GM04504 (cell line): ENCODE measurements around the gene TFF2.

Experiments
- DNase-seq: peaks from one replicate; pipeline ENCODE4 v3.0.0-alpha.2; 2012; ENCODE audit warnings: low read depth

The TFF2 gene

GRCh38 chr21:42350927-42351426 is at the start of gene TFF2:
TFF2 (minus strand) TSS chr21:42350994; CDS start chr21:42350957, 37 bp downstream.
- no peak for DNase-seq

- DNase-seq: no peak
These were observed 49.7 kb upstream of the TFF2 start for GRCh38 chr21:42400525-42400924.

- no peak for DNase-seq
These were observed 47.7 kb upstream of the TFF2 start for GRCh38 chr21:42398436-42399028.

- DNase-seq: no peak
These were observed 47.1 kb upstream of the TFF2 start for GRCh38 chr21:42397746-42398394.

GRCh38 chr21:42396799-42397745 is 46.3 kb upstream of the TFF2 start:
- no peak for DNase-seq

GRCh38 chr21:42395905-42396651 is 45.3 kb upstream of the TFF2 start, which contains the start of gene TMPRSS3:
TMPRSS3 (minus strand) TSS chr21:42396052; CDS start chr21:42395417, 635 bp downstream.
- no peak for DNase-seq

GRCh38 chr21:42395302-42395701 is 44.5 kb upstream of the TFF2 start:
- no peak for DNase-seq

GRCh38 chr21:42393443-42393950 is 42.7 kb upstream of the TFF2 start:
- no peak for DNase-seq

GRCh38 chr21:42392731-42393442 is 42.1 kb upstream of the TFF2 start:
- no peak for DNase-seq

- DNase-seq: no peak
These were observed 40.5 kb upstream of the TFF2 start for GRCh38 chr21:42391297-42391696.

GRCh38 chr21:42390696-42391095 is 39.9 kb upstream of the TFF2 start:
- no peak for DNase-seq

- DNase-seq: no peak
These were observed 39.4 kb upstream of the TFF2 start for GRCh38 chr21:42390193-42390592.

GRCh38 chr21:42389449-42389835 is 38.6 kb upstream of the TFF2 start:
- no peak for DNase-seq

GRCh38 chr21:42388740-42389448 is 38.1 kb upstream of the TFF2 start:
- no peak for DNase-seq

GRCh38 chr21:42387843-42388340 is 37.1 kb upstream of the TFF2 start:
- DNase-seq: no peak

- DNase-seq: no peak
These were observed 36.4 kb upstream of the TFF2 start for GRCh38 chr21:42387164-42387563.

- no peak for DNase-seq
These were observed 35.3 kb upstream of the TFF2 start for GRCh38 chr21:42386034-42386591.

- DNase-seq: no peak
These were observed 34.8 kb upstream of the TFF2 start for GRCh38 chr21:42385619-42386018.

GRCh38 chr21:42384989-42385388 is 34.2 kb upstream of the TFF2 start:
- no peak for DNase-seq
